Daoy (cell line): ENCODE results near the gene RAB11FIP4. TPM values are rescaled to one million over a fixed set of nuclear protein-coding genes. Genes with fewer than 3 reads are reported as not detected.

Source experiments
- DNase-seq: peaks from one replicate; pipeline ENCODE4 v3.0.0-alpha.2; 2015; ENCODE audit warnings: low read depth
- total RNA-seq: library from RNA; depleted of rRNA; stranded (reverse); fragments of >200 nt; shearing (Covaris generic); gene quantifications from 2 replicates; pipeline ENCODE4 v1.2.3, GENCODE V29; 2014

Gene RAB11FIP4
- total RNA-seq, 1 experiment from 2014 or later = 5.5 TPM

GRCh38 chr17:31566247-31566991 is 174.9 kb downstream of the RAB11FIP4 start:
- no peak for DNase-seq

- no peak for DNase-seq
Observed at GRCh38 chr17:31566992-31567373, 175.5 kb downstream of the RAB11FIP4 start.

- no peak for DNase-seq
Observed at GRCh38 chr17:31568121-31568520, 176.6 kb downstream of the RAB11FIP4 start.

GRCh38 chr17:31568539-31568938 is 177.1 kb downstream of the RAB11FIP4 start:
- DNase-seq = no peak

GRCh38 chr17:31570231-31570630 is 178.8 kb downstream of the RAB11FIP4 start:
- no peak for DNase-seq

- DNase-seq = peak; percentile 71
Observed at GRCh38 chr17:31570951-31571892, 179.7 kb downstream of the RAB11FIP4 start.

GRCh38 chr17:31572341-31572740 is 180.9 kb downstream of the RAB11FIP4 start:
- no peak for DNase-seq

GRCh38 chr17:31573047-31573446 is 181.6 kb downstream of the RAB11FIP4 start:
- DNase-seq = no peak

- DNase-seq = no peak
Observed at GRCh38 chr17:31573861-31574260, 182.4 kb downstream of the RAB11FIP4 start.

GRCh38 chr17:31574458-31574857 is 183.0 kb downstream of the RAB11FIP4 start:
- no peak for DNase-seq

GRCh38 chr17:31575043-31575442 is 183.6 kb downstream of the RAB11FIP4 start:
- DNase-seq = no peak

GRCh38 chr17:31579265-31579664 is 187.8 kb downstream of the RAB11FIP4 start:
- peak; percentile 78 for DNase-seq

- no peak for DNase-seq
Observed at GRCh38 chr17:31580316-31580705, 188.8 kb downstream of the RAB11FIP4 start.

- DNase-seq = peak; percentile 94
Observed at GRCh38 chr17:31580706-31581490, 189.4 kb downstream of the RAB11FIP4 start.

GRCh38 chr17:31581491-31581890 is 190.0 kb downstream of the RAB11FIP4 start:
- peak; percentile 52 for DNase-seq

GRCh38 chr17:31582151-31582907 is 190.9 kb downstream of the RAB11FIP4 start:
- DNase-seq = peak; percentile 69

- no peak for DNase-seq
Observed at GRCh38 chr17:31583772-31584356, 192.4 kb downstream of the RAB11FIP4 start.

- no peak for DNase-seq
Observed at GRCh38 chr17:31584438-31585279, 193.2 kb downstream of the RAB11FIP4 start.

GRCh38 chr17:31585280-31585630 is 193.8 kb downstream of the RAB11FIP4 start:
- no peak for DNase-seq

GRCh38 chr17:31586946-31587345 is 195.5 kb downstream of the RAB11FIP4 start:
- DNase-seq = no peak
